HCT116 (cell line): ENCODE measurements around the gene COX7A1. TPM values are rescaled to one million over a fixed set of nuclear protein-coding genes. Genes with fewer than 3 reads are reported as not detected.

ENCODE experiments used
- ATAC-seq: fragments of 200-7000 bp; cut with Tn5 transposase; 2 replicates; pipeline ENCODE4 v1.9.1; 2020; ENCODE audit warnings: mild to moderate bottlenecking, moderate library complexity
- BruUV-seq: library from RNA; stranded (reverse); fragments of 400-500 nt; replicated peaks from 2 replicates; lab custom pipeline; 2021; lab: Mats Ljungman, UMichigan
- CTCF ChIA-PET: fragments of 300-600 bp; sonication (Branson Sonifier 250); formaldehyde crosslinking; loops from one replicate; lab custom pipeline; 2021; ENCODE audit warnings: antibody characterized with exemption; lab: Charles Lee
- POLR2A ChIA-PET: fragments of 300-600, 350-600 bp; sonication (Branson Sonifier 250); formaldehyde crosslinking; loops from one replicate; lab custom pipeline; 2021; ENCODE audit warnings: antibody characterized with exemption; lab: Charles Lee
- RAD21 ChIA-PET, 2 experiments: fragments of 300-600 bp; sonication (Branson Sonifier 250); formaldehyde crosslinking; loops; one replicate each; lab custom pipeline; 2023; ENCODE audit warnings: low total read pairs in 2 of 2; ENCODE audit not compliant: uncharacterized antibody in 2 of 2, unreplicated experiment in 2 of 2, low non-redundant PET in 1 of 2; lab: Charles Lee
- DNase-seq: peaks from one replicate; pipeline ENCODE4 v3.0.0-alpha.2; 2010; ENCODE audit warnings: low read depth, low spot score
- H2AFZ ChIP-seq: fragments of 200-600 bp; shearing (Covaris generic), sonication (generic); 2 replicates; pipeline ENCODE4 v1.6.1; 2017; ENCODE audit warnings: low read depth, mixed run types, mixed read lengths, antibody characterized with exemption, low read length; ENCODE audit not compliant: poor library complexity, severe bottlenecking
- H3K27ac ChIP-seq: 2 replicates; pipeline ENCODE4 v1.5.1; 2012; ENCODE audit warnings: low read depth, low read length
- H3K27me3 ChIP-seq: fragments of 200-600 bp; sonication (generic); 2 replicates; pipeline ENCODE4 v1.6.1; 2016; ENCODE audit warnings: mixed run types, low read length, mixed read lengths; ENCODE audit not compliant: insufficient read depth
- H3K36me3 ChIP-seq, 2 experiments: fragments of 200-500 bp in 1 of 2; fragments of 200-600 bp in 1 of 2; sonication (Bioruptor generic) in 1 of 2; sonication (generic) in 1 of 2; 2 replicates each; pipeline versions ENCODE4 v1.5.1 to v1.6.1; 2014 to 2016; ENCODE audit warnings: low read length in 2 of 2, inconsistent platforms in 1 of 2, mixed read lengths in 1 of 2, mixed run types in 1 of 2; ENCODE audit not compliant: insufficient read depth in 2 of 2, control insufficient read depth in 1 of 2
- H3K4me1 ChIP-seq, 2 experiments: fragments of 200-600 bp in 1 of 2; sonication (generic) in 1 of 2; 2 replicates each; pipeline versions ENCODE4 v1.5.1 to v1.6.1; 2012 to 2017; ENCODE audit warnings: low read length in 2 of 2, inconsistent platforms in 1 of 2, mild to moderate bottlenecking in 1 of 2, mixed read lengths in 1 of 2, mixed run types in 1 of 2, moderate library complexity in 1 of 2; ENCODE audit not compliant: insufficient read depth in 2 of 2, control insufficient read depth in 1 of 2
- H3K4me2 ChIP-seq: fragments of 200-600 bp; sonication (generic); 2 replicates; pipeline ENCODE4 v1.6.1; 2017; ENCODE audit warnings: mixed run types, low read length, mixed read lengths
- H3K4me3 ChIP-seq, 2 experiments: fragments of 200-600 bp in 1 of 2; sonication (generic) in 1 of 2; replicated peaks in 1 of 2; 2 replicates each; pipeline ENCODE4 v1.5.1; 2011 to 2016; ENCODE audit warnings: low read length in 2 of 2, control low read depth in 1 of 2, low read depth in 1 of 2, mild to moderate bottlenecking in 1 of 2, mixed read lengths in 1 of 2, mixed run types in 1 of 2
- H3K79me2 ChIP-seq: fragments of 200-600 bp; sonication (generic); 2 replicates; pipeline ENCODE4 v1.6.1; 2017; ENCODE audit warnings: mild to moderate bottlenecking, mixed run types, low read length, moderate library complexity, mixed read lengths; ENCODE audit not compliant: insufficient read depth
- H3K9ac ChIP-seq: fragments of 200-600 bp; sonication (generic); 2 replicates; pipeline ENCODE4 v1.6.1; 2016; ENCODE audit warnings: low read length, mixed read lengths
- H3K9me2 ChIP-seq: fragments of 200-600 bp; sonication (generic), shearing (Covaris generic); 2 replicates; pipeline ENCODE4 v1.6.1; 2017; ENCODE audit warnings: mixed run types, mild to moderate bottlenecking, moderate library complexity; ENCODE audit not compliant: insufficient read depth
- H3K9me3 ChIP-seq, 2 experiments: fragments of 200-500 bp in 1 of 2; fragments of 200-600 bp in 1 of 2; sonication (Bioruptor generic) in 1 of 2; sonication (generic) in 1 of 2; 2 replicates each; pipeline ENCODE4 v1.6.1; 2014 to 2017; ENCODE audit warnings: low read length in 2 of 2, mixed read lengths in 2 of 2, inconsistent platforms in 1 of 2, low read depth in 1 of 2, mild to moderate bottlenecking in 1 of 2, mixed run types in 1 of 2, moderate library complexity in 1 of 2; ENCODE audit not compliant: control insufficient read depth in 1 of 2, insufficient read depth in 1 of 2
- H4K20me1 ChIP-seq: fragments of 200-600 bp; sonication (generic), shearing (Covaris generic); 2 replicates; pipeline ENCODE4 v1.6.1; 2017; ENCODE audit warnings: mixed run types, mild to moderate bottlenecking, moderate library complexity; ENCODE audit not compliant: insufficient read depth
- CBX3 ChIP-seq: IDR thresholded peaks from 2 replicates; pipeline ENCODE4 v1.6.1; 2012; ENCODE audit warnings: low read depth
- EGR1 ChIP-seq: IDR thresholded peaks from 2 replicates; pipeline ENCODE4 v1.6.1; 2012; ENCODE audit warnings: low read depth
- ELF1 ChIP-seq: IDR thresholded peaks from 2 replicates; pipeline ENCODE4 v1.6.1; 2012; ENCODE audit warnings: low read depth, borderline replicate concordance
- EZH2 ChIP-seq: fragments of 200-600 bp; sonication (generic); IDR thresholded peaks from 2 replicates; pipeline ENCODE4 v1.6.1; 2017; ENCODE audit warnings: antibody characterized with exemption, mixed run types
- EZH2phosphoT487 ChIP-seq: fragments of 200-600 bp; IDR thresholded peaks from 2 replicates; pipeline ENCODE4 v1.6.1; 2018; ENCODE audit warnings: antibody characterized with exemption, borderline replicate concordance
- RAD21 ChIP-seq: IDR thresholded peaks from 2 replicates; pipeline ENCODE4 v1.6.1; 2012; ENCODE audit warnings: low read depth, mild to moderate bottlenecking
- SRF ChIP-seq: IDR thresholded peaks from 2 replicates; pipeline ENCODE4 v1.6.1; 2012; ENCODE audit warnings: low read depth
- YY1 ChIP-seq: IDR thresholded peaks from 2 replicates; pipeline ENCODE4 v1.6.1; 2011; ENCODE audit warnings: low read length, low read depth, moderate library complexity, mild to moderate bottlenecking; ENCODE audit not compliant: insufficient replicate concordance; ENCODE audit errors: extremely low read depth
- intact Hi-C: fragments of 100-400 bp; cut with micrococcal nuclease; formaldehyde crosslinking; loops from 2 replicates; pipeline ENCODE4 v1.10.0; 2022
- total RNA-seq: library from RNA; stranded (reverse); gene quantifications from one replicate; pipeline ENCODE4 v1.2.1, GENCODE V29; 2021; ENCODE audit not compliant: unreplicated experiment
- TF ChIP-seq, protein P1 (sequence below): IDR thresholded peaks from 2 replicates; pipeline ENCODE4 v1.6.1; 2012; ENCODE audit warnings: low read depth
- TF ChIP-seq, protein P2 (sequence below): IDR thresholded peaks from 2 replicates; pipeline ENCODE4 v1.6.1; 2012

The COX7A1 gene
- total RNA-seq, 1 experiment from 2014 or later: not detected

DNA sequence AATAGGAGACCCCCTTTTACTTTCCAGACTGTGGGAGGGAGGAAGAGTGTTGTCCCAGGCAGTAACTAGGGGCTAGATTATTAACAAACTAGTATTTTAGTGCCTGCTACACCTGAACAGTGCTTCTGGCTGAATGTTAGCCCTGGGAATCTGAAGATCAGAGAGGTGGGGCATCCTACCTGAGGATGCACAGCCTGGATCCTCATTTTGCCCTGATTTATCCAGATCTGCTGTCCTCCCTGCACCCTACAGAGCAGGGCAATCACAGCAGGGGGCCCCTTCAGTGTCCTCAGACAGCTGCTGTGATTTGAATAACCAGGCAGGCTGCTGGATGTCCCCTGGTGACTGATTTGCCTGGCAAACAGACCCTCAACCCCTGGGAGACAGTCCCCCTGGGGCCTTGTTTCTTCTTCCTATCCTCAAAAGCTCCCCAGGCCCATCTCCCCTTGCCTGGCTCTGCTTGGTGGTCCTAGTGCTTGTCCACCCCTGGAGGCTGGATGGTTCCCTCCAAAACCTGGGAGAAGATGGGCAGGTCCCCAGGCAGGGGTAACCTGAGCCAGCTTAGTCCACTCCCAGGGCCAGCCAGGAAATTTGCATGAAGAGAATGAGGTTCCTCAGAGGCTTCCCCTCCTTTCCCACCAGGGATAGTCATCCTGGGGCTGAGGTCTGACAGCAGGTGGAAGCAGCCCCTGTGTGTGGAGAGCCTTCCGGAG is 41.6 kb downstream of the COX7A1 start, which contains the start of gene OVOL3:
Gene OVOL3, plus strand, starts transcription at position 657 of the 713 bp plus-strand sequence. CDS start 60 bp downstream, outside the sequence.
- no peak for ATAC-seq
- Histone ChIP-seq H3K4me1 (peaks cover 0 to 14% of the 10 kb centered on the region in 2 experiments; a peak in 1 of 4 replicates), H3K9me3 (no peaks in the 10 kb centered on the region), H3K4me2 (no peak within 1 kb of the TSS), H3K27me3 (no peaks in the 10 kb centered on the region), H3K36me3 (peaks cover 6 to 9% of the 10 kb centered on the region in 2 experiments; a peak in 3 of 4 replicates), H3K27ac (no peak within 1 kb of the TSS), H4K20me1 (no peaks in the 10 kb centered on the region), H3K79me2 (peaks cover 19% of the 10 kb centered on the region), H3K9me2 (no peaks in the 10 kb centered on the region), H2AFZ (no peak within 1 kb of the TSS), H3K9ac (no peak within 1 kb of the TSS), H3K4me3 (no peak within 1 kb of the TSS)
- intact Hi-C loops: loop anchor here (10.0 kb wide), 1 partner anchor 106 kb away; the partner anchor contains the start of gene SYNE4
- ChIA-PET POLR2A (no interaction called here), RAD21 (no interaction called here), CTCF (no interaction called here)
- no peak for DNase-seq
- TF ChIP-seq CBX3: no peak
- TF ChIP-seq, protein P1, sequence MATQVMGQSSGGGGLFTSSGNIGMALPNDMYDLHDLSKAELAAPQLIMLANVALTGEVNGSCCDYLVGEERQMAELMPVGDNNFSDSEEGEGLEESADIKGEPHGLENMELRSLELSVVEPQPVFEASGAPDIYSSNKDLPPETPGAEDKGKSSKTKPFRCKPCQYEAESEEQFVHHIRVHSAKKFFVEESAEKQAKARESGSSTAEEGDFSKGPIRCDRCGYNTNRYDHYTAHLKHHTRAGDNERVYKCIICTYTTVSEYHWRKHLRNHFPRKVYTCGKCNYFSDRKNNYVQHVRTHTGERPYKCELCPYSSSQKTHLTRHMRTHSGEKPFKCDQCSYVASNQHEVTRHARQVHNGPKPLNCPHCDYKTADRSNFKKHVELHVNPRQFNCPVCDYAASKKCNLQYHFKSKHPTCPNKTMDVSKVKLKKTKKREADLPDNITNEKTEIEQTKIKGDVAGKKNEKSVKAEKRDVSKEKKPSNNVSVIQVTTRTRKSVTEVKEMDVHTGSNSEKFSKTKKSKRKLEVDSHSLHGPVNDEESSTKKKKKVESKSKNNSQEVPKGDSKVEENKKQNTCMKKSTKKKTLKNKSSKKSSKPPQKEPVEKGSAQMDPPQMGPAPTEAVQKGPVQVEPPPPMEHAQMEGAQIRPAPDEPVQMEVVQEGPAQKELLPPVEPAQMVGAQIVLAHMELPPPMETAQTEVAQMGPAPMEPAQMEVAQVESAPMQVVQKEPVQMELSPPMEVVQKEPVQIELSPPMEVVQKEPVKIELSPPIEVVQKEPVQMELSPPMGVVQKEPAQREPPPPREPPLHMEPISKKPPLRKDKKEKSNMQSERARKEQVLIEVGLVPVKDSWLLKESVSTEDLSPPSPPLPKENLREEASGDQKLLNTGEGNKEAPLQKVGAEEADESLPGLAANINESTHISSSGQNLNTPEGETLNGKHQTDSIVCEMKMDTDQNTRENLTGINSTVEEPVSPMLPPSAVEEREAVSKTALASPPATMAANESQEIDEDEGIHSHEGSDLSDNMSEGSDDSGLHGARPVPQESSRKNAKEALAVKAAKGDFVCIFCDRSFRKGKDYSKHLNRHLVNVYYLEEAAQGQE: no peak
- TF ChIP-seq SRF: no peak
- TF ChIP-seq, protein P2, sequence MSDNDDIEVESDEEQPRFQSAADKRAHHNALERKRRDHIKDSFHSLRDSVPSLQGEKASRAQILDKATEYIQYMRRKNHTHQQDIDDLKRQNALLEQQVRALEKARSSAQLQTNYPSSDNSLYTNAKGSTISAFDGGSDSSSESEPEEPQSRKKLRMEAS: no peak
- no peak for TF ChIP-seq ELF1
- TF ChIP-seq YY1: no peak
- no peak for TF ChIP-seq EZH2phosphoT487
- TF ChIP-seq EZH2: no peak
- no peak for TF ChIP-seq RAD21
- no peak for TF ChIP-seq EGR1
- no TSS peak for BruUV-seq
